HG03064 (cell line): ENCODE data around the gene PRELID1.
A peak's percentile ranks its signal among the peaks of the same experiment; 100 is the strongest.
"Not testable (repeated sequence)": the region's sequence is repeated elsewhere in the genome, so short reads cannot be mapped to it uniquely, and the experiment has no call there.

ENCODE experiments used
- ATAC-seq: cut with Tn5 transposase; IDR thresholded peaks from one replicate; pipeline ENCODE4 v1.9.1; 2021; ENCODE audit warnings: low read depth; ENCODE audit not compliant: unreplicated experiment

Gene PRELID1

DNA sequence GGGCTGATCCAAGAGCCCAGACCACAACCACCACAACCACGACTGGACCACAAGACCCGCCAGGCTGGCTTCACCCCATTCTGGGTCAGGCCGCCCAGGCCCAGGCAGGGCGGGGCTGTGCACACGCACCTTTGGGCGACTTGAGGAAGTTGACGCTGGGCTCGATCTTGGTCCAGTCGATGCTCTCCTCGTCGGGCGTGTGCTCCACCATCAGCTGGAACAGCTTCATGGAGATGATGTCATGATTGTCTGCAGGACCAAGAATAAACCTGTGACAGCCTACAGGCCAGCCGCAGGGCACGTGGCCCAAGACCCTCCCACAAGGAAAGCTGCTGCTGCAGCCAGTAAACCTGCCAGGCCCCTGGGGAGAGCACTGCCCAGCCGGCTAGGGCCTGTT, 30.6 kb downstream of the PRELID1 start:
- no peak for ATAC-seq

DNA sequence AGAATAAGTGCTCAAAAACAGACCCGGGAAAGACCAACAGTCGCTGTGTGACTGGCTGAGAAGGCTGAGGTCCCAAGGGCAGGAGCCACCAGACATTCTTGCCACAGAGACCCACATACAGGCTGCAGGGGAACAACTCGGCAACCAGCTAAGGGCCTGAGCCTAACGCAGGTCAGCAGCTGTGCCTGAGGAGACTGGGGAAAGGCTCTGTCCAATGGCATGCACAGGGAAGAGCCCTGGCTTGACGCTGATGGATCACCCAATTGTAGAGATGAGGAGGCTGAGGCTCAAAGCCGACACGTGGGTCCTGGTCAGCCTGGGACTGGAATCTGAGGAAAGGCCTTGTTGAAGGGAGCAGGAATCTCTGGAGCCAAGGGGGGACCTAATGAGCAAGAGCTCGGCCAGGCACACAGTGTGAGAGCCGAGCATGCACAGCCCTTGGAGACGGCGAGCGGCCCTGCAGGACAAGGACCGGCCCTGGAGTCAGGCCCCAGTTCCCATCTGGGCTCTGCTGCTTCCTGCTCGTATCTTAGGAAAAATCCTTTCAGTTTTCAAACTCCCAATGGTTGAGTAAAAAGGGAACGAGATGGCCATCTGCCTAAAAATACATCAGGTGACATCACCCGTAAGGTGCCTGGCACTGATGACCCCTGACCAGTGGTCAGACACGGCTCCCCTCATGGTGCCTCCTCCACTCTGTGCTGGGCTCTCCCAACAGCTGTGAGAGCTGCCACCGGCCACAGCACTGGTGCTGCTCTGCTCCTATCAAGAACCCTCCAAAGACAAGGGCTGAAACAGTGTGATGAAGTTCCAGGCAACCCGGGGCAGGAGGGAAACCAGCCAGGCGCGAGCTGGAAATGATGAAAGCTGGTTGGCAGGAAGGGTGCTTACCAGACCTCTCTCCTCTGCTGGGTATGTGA, 31.4 kb downstream of the PRELID1 start:
- ATAC-seq, result no peak

DNA sequence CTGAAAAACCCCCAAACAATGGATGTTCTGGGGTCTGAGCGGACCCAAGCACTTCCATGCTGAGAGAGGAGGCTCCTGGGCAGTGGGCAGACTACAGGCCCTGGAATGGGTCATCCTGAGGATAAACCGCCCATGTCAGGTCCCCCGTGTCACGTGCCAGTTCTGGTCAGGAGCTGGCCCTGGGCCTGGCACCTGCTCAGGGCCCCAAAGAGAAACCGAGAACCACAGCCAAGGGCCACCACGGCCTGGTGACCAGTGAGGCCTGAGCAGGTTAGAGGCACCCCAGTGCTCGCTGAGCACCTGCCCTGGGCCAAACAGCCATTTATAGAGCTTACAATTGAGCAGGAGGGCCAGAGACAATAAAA, 32.1 kb downstream of the PRELID1 start:
- no peak for ATAC-seq

- ATAC-seq, result no peak
These were observed 32.5 kb downstream of the PRELID1 start for GRCh38 chr5:177336112-177336511.

DNA sequence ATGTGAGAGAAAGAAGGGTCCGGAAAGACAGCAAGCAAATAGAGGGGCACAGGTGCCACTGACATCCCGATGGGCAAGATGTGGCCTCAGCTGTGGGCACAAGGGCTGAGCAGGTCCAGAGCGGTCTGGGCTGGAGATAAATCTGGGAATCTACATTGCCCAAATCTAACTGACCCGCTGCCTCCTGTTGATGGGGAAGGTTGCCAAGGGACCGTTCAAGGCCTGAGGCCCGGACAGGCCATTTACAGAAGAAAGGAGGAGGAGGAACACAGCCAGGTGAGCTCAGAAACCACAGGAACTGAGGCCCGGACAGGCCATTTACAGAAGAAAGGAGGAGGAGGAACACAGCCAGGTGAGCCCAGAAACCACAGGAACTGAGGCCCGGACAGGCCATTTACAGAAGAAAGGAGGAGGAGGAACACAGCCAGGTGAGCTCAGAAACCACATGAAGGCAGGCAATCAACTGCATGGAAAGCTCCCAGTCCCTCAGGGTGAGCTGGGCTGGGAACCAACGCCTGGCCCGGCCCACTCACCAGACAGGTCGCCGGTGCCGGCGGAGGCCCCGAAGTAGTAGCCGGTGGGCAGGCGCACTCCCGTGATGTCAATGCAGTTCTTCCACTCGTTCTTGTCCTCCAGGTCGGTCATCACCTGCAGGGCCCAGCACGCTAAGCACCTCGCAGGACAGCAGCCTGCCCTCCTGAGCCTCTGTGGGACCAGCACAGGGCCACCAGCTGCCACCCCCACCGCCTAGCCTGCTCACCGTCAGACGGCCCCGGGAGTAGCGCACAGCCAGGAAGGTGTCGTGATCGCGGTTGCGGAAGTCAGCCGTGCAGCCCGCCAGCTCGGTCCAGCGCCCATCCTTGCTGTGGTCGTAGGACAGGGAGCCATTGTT, 33.2 kb downstream of the PRELID1 start:
- no peak for ATAC-seq

GRCh38 chr5:177338251-177339106, 34.9 kb downstream of the PRELID1 start:
- ATAC-seq, result no peak

- no peak for ATAC-seq
These were observed 35.6 kb downstream of the PRELID1 start for GRCh38 chr5:177339107-177339638.

- ATAC-seq, result not testable (repeated sequence)
These were observed 39.4 kb downstream of the PRELID1 start for GRCh38 chr5:177343000-177343399.

DNA sequence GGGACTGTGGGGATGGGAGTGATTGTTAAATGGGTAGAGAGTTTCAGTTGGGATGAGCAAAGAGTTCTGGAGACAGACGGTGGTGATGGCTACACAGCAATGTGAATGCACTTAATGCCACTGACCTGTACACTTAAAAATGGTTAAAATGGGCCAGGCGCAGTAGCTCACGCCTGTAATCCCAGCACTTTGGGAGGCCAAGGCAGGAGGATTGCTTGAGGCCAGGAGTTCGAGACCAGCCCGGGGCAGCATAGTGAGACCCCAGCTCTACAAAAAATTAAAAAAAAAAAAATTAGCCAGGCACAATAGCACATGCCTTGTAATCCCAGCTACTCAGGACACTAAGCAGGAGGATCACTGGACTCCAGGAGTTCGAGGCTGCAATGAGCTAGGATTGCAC, 40.2 kb downstream of the PRELID1 start:
- no peak for ATAC-seq

GRCh38 chr5:177344891-177345290, 41.3 kb downstream of the PRELID1 start:
- no peak for ATAC-seq

GRCh38 chr5:177346820-177347219, 43.2 kb downstream of the PRELID1 start:
- ATAC-seq, result no peak

- ATAC-seq, result no peak
These were observed 44.1 kb downstream of the PRELID1 start for GRCh38 chr5:177347699-177348098.

DNA sequence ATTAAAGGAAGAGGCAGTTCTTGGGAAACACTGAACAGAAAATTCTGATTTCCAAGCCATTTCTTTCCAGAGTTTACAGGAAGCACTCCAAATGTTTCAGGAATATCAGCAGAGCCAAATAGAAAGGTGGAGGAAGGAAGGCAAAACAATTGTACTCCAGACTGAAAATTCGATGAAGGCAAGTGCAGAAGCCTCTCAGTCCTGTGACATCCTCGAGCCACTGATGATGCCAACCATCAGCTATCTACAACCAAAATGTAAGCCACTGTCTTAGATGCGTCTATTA, 45.7 kb downstream of the PRELID1 start:
- ATAC-seq, result no peak

GRCh38 chr5:177349762-177350161, 46.2 kb downstream of the PRELID1 start:
- ATAC-seq, result no peak

- peak; percentile 13 for ATAC-seq
These were observed 47.3 kb downstream of the PRELID1 start for GRCh38 chr5:177350776-177351391.

- ATAC-seq, result peak; percentile 94
These were observed 48.1 kb downstream of the PRELID1 start, which contains the start of gene LMAN2 for GRCh38 chr5:177351392-177352329. TSS of gene LMAN2 (minus strand) at chr5:177351668. CDS start at chr5:177351647, 21 bp downstream.

- ATAC-seq, result no peak
These were observed 49.5 kb downstream of the PRELID1 start for GRCh38 chr5:177353093-177353492.

DNA sequence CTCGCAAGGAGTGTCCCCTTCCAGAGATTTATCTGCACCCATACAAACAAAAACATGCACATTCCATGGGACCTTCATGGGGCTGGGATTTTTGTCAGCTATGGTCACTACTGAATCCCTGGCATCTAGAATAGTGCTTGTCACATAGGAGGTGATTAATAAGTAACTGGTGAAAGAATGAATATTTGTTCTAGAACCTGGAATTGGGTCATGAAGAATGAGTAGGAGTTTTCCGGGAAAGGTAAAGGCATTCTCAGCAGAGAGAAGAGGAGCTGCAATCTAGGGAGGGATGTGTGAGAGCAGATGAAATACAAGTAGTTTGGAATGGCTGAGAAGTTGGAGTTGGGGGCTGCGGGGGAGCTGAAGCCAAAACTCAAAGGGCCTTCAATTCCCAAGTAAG, 50.7 kb downstream of the PRELID1 start:
- no peak for ATAC-seq

DNA sequence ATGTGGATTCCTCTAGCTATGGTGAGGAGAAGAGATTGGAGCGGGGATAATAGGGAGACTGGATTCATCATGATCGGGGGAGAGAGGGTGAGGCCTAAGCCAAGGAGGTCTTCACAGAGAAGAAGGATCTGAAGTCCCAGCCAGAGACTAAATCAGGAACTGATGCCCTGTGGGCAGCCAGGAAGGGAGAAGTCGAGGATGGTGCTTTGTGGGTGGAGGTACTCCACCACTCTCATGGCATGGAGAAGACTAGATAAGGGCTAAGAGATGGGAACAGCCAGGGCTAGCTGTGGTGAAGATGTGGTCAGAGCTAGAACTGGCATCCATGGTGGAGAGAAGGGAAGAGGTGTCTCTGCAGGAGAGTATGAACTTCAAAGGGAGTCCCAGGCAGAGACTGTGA, 51.1 kb downstream of the PRELID1 start:
- no peak for ATAC-seq
